HepG2 (cell line): ENCODE data around the gene GSTA5. TPM values are rescaled to one million over a fixed set of nuclear protein-coding genes. Genes with fewer than 3 reads are reported as not detected.

Source experiments
- ATAC-seq: fragments of 200-7000 bp; cut with Tn5 transposase; 3 replicates; pipeline ENCODE4 v1.9.1; 2020; ENCODE audit warnings: mild to moderate bottlenecking, moderate library complexity
- BruUV-seq: library from RNA; stranded (reverse); fragments of 400-500 nt; replicated peaks from 2 replicates; lab custom pipeline; 2021; lab: Mats Ljungman, UMichigan
- CTCF ChIA-PET: fragments of 300-600 bp; formaldehyde crosslinking; extraction: SDS; loops from one replicate; lab custom pipeline; 2021; ENCODE audit warnings: low total read pairs, inconsistent platforms, low intra/inter-chr PET ratio; lab: Yijun Ruan, JAX
- POLR2A ChIA-PET: fragments of 350-600 bp; sonication (Branson Sonifier 250); formaldehyde crosslinking; loops from one replicate; lab custom pipeline; 2020; ENCODE audit warnings: antibody characterized with exemption, inconsistent platforms; lab: Yijun Ruan, JAX
- DNase-seq: peaks from one replicate; pipeline ENCODE4 v3.0.0-alpha.2; 2015; ENCODE audit warnings: low spot score
- FAIRE-seq: peaks from 3 replicates; lab custom pipeline; 2011; peaks lifted over from hg19 to GRCh38; lab: Jason Lieb, UNC
- H2AFZ ChIP-seq: one replicate; pipeline ENCODE4 v1.6.1; 2011; ENCODE audit warnings: low read length, inconsistent platforms
- H3K27ac ChIP-seq: fragments of 300-600 bp; 3 replicates; pipeline ENCODE4 v1.8.0; 2011; ENCODE audit warnings: mixed run types, mild to moderate bottlenecking, mixed read lengths, low read length, inconsistent platforms; ENCODE audit not compliant: insufficient read depth; ENCODE audit errors: extremely low read length
- H3K27me3 ChIP-seq, 2 experiments: fragments of 200-600 bp in 1 of 2; 2 replicates in 1 of 2; 3 replicates in 1 of 2; pipeline versions ENCODE4 v1.6.0 to v1.8.0; 2011; ENCODE audit warnings: low read length in 2 of 2, mild to moderate bottlenecking in 2 of 2, moderate library complexity in 2 of 2, inconsistent platforms in 1 of 2; ENCODE audit not compliant: insufficient read depth in 2 of 2, control insufficient read depth in 1 of 2
- H3K36me3 ChIP-seq, 2 experiments: fragments of 200-600 bp in 1 of 2; replicated peaks in 1 of 2; 2 replicates in 1 of 2; 3 replicates in 1 of 2; pipeline versions ENCODE4 v1.5.1 to v1.8.0; 2011; ENCODE audit warnings: low read length in 2 of 2, inconsistent platforms in 1 of 2; ENCODE audit not compliant: insufficient read depth in 2 of 2, control insufficient read depth in 1 of 2
- H3K4me1 ChIP-seq: 2 replicates; pipeline ENCODE4 v1.5.1; 2012; ENCODE audit warnings: low read length, inconsistent platforms; ENCODE audit not compliant: insufficient read depth
- H3K4me2 ChIP-seq: 2 replicates; pipeline ENCODE4 v1.6.0; 2011; ENCODE audit warnings: low read depth, low read length, inconsistent platforms
- H3K4me3 ChIP-seq, 3 experiments: fragments of 200-600 bp in 1 of 3; sonication (generic), shearing (Covaris generic) in 1 of 3; replicated peaks in 1 of 3; 2 replicates each; pipeline ENCODE4 v1.5.1; 2011 to 2016; ENCODE audit warnings: low read length in 3 of 3, inconsistent platforms in 2 of 3, low read depth in 2 of 3, mild to moderate bottlenecking in 2 of 3, control low read depth in 1 of 3, mixed read lengths in 1 of 3; ENCODE audit not compliant: insufficient read depth in 1 of 3
- H3K79me2 ChIP-seq: one replicate; pipeline ENCODE4 v1.6.1; 2011; ENCODE audit warnings: low read length, inconsistent platforms; ENCODE audit not compliant: insufficient read depth
- H3K9ac ChIP-seq: 2 replicates; pipeline ENCODE4 v1.6.0; 2011; ENCODE audit warnings: mild to moderate bottlenecking, low read depth, low read length, inconsistent platforms; ENCODE audit not compliant: insufficient read depth
- H3K9me3 ChIP-seq: 2 replicates; pipeline ENCODE4 v1.5.1; 2012; ENCODE audit warnings: mild to moderate bottlenecking, low read length
- H4K20me1 ChIP-seq: 2 replicates; pipeline ENCODE4 v1.6.0; 2011; ENCODE audit warnings: inconsistent platforms, mild to moderate bottlenecking, low read length, moderate library complexity; ENCODE audit not compliant: insufficient read depth
- ZBTB37 ChIP-seq: sonication (generic); formaldehyde crosslinking; IDR thresholded peaks from 2 replicates; pipeline ENCODE4 v1.4.0; 2020; ENCODE audit warnings: mild to moderate bottlenecking, missing genetic modification reagents
- ZGPAT ChIP-seq: IDR thresholded peaks from 2 replicates; pipeline ENCODE4 v1.6.1; 2016; ENCODE audit warnings: mild to moderate bottlenecking
- ZNF784 ChIP-seq: sonication (generic); formaldehyde crosslinking; IDR thresholded peaks from 2 replicates; pipeline ENCODE4 v1.5.1; 2020; ENCODE audit warnings: missing genetic modification reagents, mild to moderate bottlenecking, borderline replicate concordance
- WGBS: methylation state at CpG from one replicate; pipeline ENCODE4 v1.1.6; 2017; ENCODE audit warnings: low lambda C conversion rate; 5-methylcytosine and 5-hydroxymethylcytosine counted together
- in situ Hi-C: cut with HindIII; loops from 2 replicates; pipeline ENCODE4 v1.10.0; 2017; ENCODE audit warnings: low pct_unique_long_range_greater_than_20kb; ENCODE audit not compliant: extremely low pct_ligation_motif_present
- intact Hi-C: fragments of 100-400 bp; cut with micrococcal nuclease; formaldehyde crosslinking; loops from one replicate; pipeline ENCODE4 v1.10.0; 2022; ENCODE audit not compliant: unreplicated experiment
- polyA plus RNA-seq, 8 experiments: library from polyadenylated mRNA; depleted of rRNA in 3 of 8; stranded (reverse) in 7 of 8; unstranded in 1 of 8; fragments of >200 nt; fragmentation: Illumina TruSeq in 4 of 8; extraction: Trizol in 4 of 8; gene quantifications; 2 replicates each; pipeline versions ENCODE4 v1.2.1 to v1.2.3, GENCODE V29; 2011 to 2016; ENCODE audit warnings: low read depth in 4 of 8, missing spikeins in 1 of 8, mixed read lengths in 1 of 8; ENCODE audit not compliant: insufficient read depth in 1 of 8
- total RNA-seq, 5 experiments: library from RNA; depleted of rRNA; stranded (reverse); fragments of >200 nt; fragmentation: Illumina TruSeq; extraction: Trizol; gene quantifications; 2 replicates each; pipeline ENCODE4 v1.2.3, GENCODE V29; 2016; ENCODE audit warnings: low read depth in 1 of 5
- TF ChIP-seq, protein P1 (sequence below): sonication (generic); formaldehyde crosslinking; IDR thresholded peaks from 2 replicates; pipeline ENCODE4 v1.8.0; 2022; ENCODE audit warnings: missing genetic modification reagents, mild to moderate bottlenecking, inconsistent platforms, borderline replicate concordance

GSTA5 gene
- total and polyA plus RNA-seq, 2 of the 13 experiments (the other 11 are each of a cell fraction or from before 2014, with no cell fraction given): not detected

- Histone ChIP-seq H3K9me3 (no peaks in the 10 kb centered on the region), H3K4me1 (peaks cover 37% of the 10 kb centered on the region), H3K4me2 (no peak overlapping the region), H3K79me2 (no peaks in the 10 kb centered on the region), H3K27me3 (no peaks in the 10 kb centered on the region), H3K36me3 (no peaks in the 10 kb centered on the region), H2AFZ (no peak overlapping the region), H3K4me3 (no peak overlapping the region), H3K27ac (no peak overlapping the region), H3K9ac (no peak overlapping the region), H4K20me1 (no peaks in the 10 kb centered on the region)
- CTCF ChIA-PET: no interaction called here
- POLR2A ChIA-PET: no interaction called here
- BruUV-seq: no TSS peak
- DNase-seq (no peak), FAIRE-seq (no peak), ATAC-seq (no peak)
- 3% methylated on average over 1 of the region's 1 CpG for WGBS
- in situ Hi-C loops: loop anchor here (5.0 kb wide), 1 partner anchor 39 kb away; no protein-coding TSS in a partner anchor
- TF ChIP-seq, protein P1, sequence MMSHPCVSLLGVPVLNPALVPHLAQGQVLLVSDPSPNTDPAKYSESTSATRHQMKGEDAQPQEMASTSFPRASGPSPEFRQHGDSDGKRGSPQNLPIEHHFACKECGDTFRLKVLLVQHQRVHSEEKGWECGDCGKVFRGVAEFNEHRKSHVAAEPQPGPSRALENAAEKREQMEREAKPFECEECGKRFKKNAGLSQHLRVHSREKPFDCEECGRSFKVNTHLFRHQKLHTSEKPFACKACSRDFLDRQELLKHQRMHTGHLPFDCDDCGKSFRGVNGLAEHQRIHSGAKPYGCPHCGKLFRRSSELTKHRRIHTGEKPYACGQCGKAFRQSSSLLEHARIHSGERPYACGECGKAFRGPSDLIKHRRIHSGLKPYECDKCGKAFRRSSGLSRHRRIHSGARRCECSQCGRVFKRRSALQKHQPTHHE (CRISPR knock-in tag): no peak
- TF ChIP-seq ZGPAT (no peak), ZNF784 (CRISPR knock-in tag) (no peak), ZBTB37 (CRISPR knock-in tag) (no peak)
- TF ChIP-seq, all 625 proteins: peak for 0
- intact Hi-C loops: no loop called here
Measured at GRCh38 chr6:52826513-52826912, 14.1 kb downstream of the GSTA5 start.
